ENCODE measurements around the gene ADAMTS10. TPM values are rescaled to one million over a fixed set of nuclear protein-coding genes. Genes with fewer than 3 reads are reported as not detected.

Gene ADAMTS10
- total RNA-seq, 1 donor from 2014 or later: 9.1 TPM

- DNase-seq: no peak
- intact Hi-C loops (cut with DNase I): no loop called here
- no peak for ATAC-seq (ENCODE audit: poor library complexity)
Observed at GRCh38 chr19:8536282-8536681, 74.2 kb downstream of the ADAMTS10 start.

GRCh38 chr19:8532225-8532624 lies 78.3 kb downstream of the ADAMTS10 start:
- ATAC-seq (ENCODE audit: poor library complexity) (no peak), DNase-seq (no peak)
- intact Hi-C loops (cut with DNase I): no loop called here

GRCh38 chr19:8531470-8531869 lies 79.0 kb downstream of the ADAMTS10 start:
- DNase-seq (no peak), ATAC-seq (ENCODE audit: poor library complexity) (no peak)
- intact Hi-C loops (cut with DNase I): no loop called here

Other genes starting within 250 kb of the ADAMTS10 start
- 13.9 TPM for gene ANGPTL4, start 246.6 kb downstream of the ADAMTS10 start, total RNA-seq
- 136 TPM for gene RAB11B, start 220.4 kb downstream of the ADAMTS10 start, total RNA-seq
- gene MARCHF2, start 197.4 kb downstream of the ADAMTS10 start, total RNA-seq: 100.0 TPM
- gene HNRNPM, start 165.7 kb downstream of the ADAMTS10 start, total RNA-seq: 113 TPM
- 0.70 TPM for gene PRAM1, start 108.1 kb downstream of the ADAMTS10 start, total RNA-seq
- 16.1 TPM for gene ZNF414, start 96.5 kb downstream of the ADAMTS10 start, total RNA-seq
- gene MYO1F, start 33.3 kb downstream of the ADAMTS10 start, total RNA-seq: 8.4 TPM
- not detected for gene NFILZ, start 19.9 kb upstream of the ADAMTS10 start, total RNA-seq
- not detected for gene ACTL9, start 88.1 kb upstream of the ADAMTS10 start, total RNA-seq
- gene OR2Z1, start 110.9 kb upstream of the ADAMTS10 start, total RNA-seq: not detected
- gene ZNF558, start 221.6 kb upstream of the ADAMTS10 start, total RNA-seq: 8.5 TPM
- gene MBD3L1, start 221.7 kb upstream of the ADAMTS10 start, total RNA-seq: not detected